Immature natural killer cell (primary cell): ENCODE data around the gene TTC3. TPM values are rescaled to one million over a fixed set of nuclear protein-coding genes. Genes with fewer than 3 reads are reported as not detected.
"Not testable (repeated sequence)": the region's sequence is repeated elsewhere in the genome, so short reads cannot be mapped to it uniquely, and the experiment has no call there.

Experiments
- DNase-seq, 3 donors: peaks; one replicate each; pipeline ENCODE4 v3.0.0; 2022; ENCODE audit warnings: mixed read lengths in 1 of 3
- H3K27ac Mint-ChIP-seq, 6 donors: one replicate each; pipeline ENCODE4 v1.8.0; 2020; ENCODE audit warnings: mixed read lengths in 6 of 6, mild to moderate bottlenecking in 5 of 6, inconsistent platforms in 4 of 6, moderate library complexity in 3 of 6
- H3K27me3 Mint-ChIP-seq, 3 donors: one replicate each; pipeline ENCODE4 v1.8.0; 2020 to 2021; ENCODE audit warnings: low read depth in 3 of 3, mild to moderate bottlenecking in 3 of 3, mixed read lengths in 3 of 3, moderate library complexity in 3 of 3, inconsistent platforms in 1 of 3
- H3K36me3 Mint-ChIP-seq, 3 donors: one replicate each; pipeline ENCODE4 v1.8.0; 2020; ENCODE audit warnings: mixed read lengths in 3 of 3, inconsistent platforms in 2 of 3, mild to moderate bottlenecking in 2 of 3
- H3K4me1 Mint-ChIP-seq, 2 donors: one replicate each; pipeline ENCODE4 v1.8.0; 2020; ENCODE audit warnings: inconsistent platforms in 2 of 2, mild to moderate bottlenecking in 2 of 2, mixed read lengths in 2 of 2, moderate library complexity in 1 of 2
- H3K4me3 Mint-ChIP-seq, 5 donors: one replicate each; pipeline ENCODE4 v1.8.0; 2020; ENCODE audit warnings: mild to moderate bottlenecking in 5 of 5, mixed read lengths in 5 of 5, inconsistent platforms in 3 of 5, moderate library complexity in 3 of 5
- H3K9me3 Mint-ChIP-seq, 6 donors: one replicate each; pipeline ENCODE4 v1.8.0; 2020; ENCODE audit warnings: mild to moderate bottlenecking in 6 of 6, mixed read lengths in 6 of 6, inconsistent platforms in 4 of 6, moderate library complexity in 3 of 6
- polyA plus RNA-seq, 3 donors: library from polyadenylated mRNA; unstranded; fragments of 300-500 nt; fragmentation: Illumina TruSeq; gene quantifications; one replicate each; pipeline ENCODE4 v1.2.3, GENCODE V29; 2021

The TTC3 gene
- polyA plus RNA-seq, 3 donors from 2014 or later, result 26.9 to 67.8 (median 31.2) TPM

DNA sequence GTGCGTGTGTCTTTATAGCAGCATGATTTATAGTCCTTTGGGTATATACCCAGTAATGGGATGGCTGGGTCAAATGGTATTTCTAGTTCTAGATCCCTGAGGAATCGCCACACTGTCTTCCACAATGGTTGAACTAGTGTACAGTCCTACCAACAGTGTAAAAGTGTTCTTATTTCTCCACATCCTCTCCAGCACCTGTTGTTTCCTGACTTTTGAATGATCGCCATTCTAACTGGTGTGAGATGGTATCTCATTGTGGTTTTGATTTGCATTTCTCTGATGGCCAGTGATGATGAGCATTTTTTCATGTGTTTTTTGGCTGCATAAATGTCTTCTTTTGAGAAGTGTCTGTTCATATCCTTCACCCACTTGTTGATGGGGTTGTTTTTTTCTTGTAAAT lies 149.2 kb downstream of the TTC3 start:
- H3K36me3 Mint-ChIP-seq, result not testable (repeated sequence)
- Mint-ChIP-seq H3K4me1 (peaks cover 70 to 82% of the 10 kb centered on the region in 2 donors), H3K27ac (peak overlapping the region in 5 of 6 donors; percentile 69 to 78 (median 70))

DNA sequence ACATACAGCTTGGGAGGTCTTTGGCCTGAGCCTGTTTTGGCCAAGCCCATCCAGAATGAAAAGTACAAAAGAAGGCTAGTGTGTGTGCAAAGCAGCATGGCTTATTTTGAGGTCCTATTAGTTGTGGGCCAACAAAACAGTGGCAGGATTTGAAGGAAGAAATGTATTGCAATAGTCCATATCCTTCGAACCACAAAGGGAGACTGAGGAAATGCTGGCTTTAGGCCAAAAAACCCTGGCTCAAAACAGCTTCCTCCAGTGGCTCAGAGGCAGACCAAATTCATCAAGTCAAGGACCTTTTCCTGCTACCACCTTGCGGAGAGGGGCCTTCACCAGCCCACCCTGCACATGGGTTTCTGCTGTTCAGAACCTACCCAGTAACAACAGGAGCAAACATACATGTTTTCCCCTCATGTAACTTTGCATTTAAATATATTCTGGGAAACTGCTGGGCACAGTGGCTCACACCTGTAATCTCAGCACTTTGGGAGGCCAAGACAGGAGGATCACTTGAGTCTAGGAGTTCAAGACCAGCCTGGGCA lies 150.8 kb downstream of the TTC3 start:
- Mint-ChIP-seq H3K4me1 (peaks cover 71 to 77% of the 10 kb centered on the region in 2 donors), H3K27ac (peak overlapping the region; percentile 91 to 98 (median 96)), H3K4me3 (peak overlapping the region; percentile 7 to 87 (median 83)), H3K9me3 (no peaks in the 10 kb centered on the region), H3K27me3 (peaks cover 13 to 32% (median 16%) of the 10 kb centered on the region in 3 donors), H3K36me3 (peaks cover 7 to 18% (median 11%) of the 10 kb centered on the region in 3 donors)
- no peak for DNase-seq

More for the DNA sequence above, 149.2 kb downstream of the TTC3 start:
- not testable (repeated sequence) for DNase-seq, H3K9me3 Mint-ChIP-seq
- H3K27me3 Mint-ChIP-seq, result peaks cover 13 to 32% (median 16%) of the 10 kb centered on the region in 3 donors
- peak overlapping the region; percentile 29 to 89 (median 44) for H3K4me3 Mint-ChIP-seq

DNA sequence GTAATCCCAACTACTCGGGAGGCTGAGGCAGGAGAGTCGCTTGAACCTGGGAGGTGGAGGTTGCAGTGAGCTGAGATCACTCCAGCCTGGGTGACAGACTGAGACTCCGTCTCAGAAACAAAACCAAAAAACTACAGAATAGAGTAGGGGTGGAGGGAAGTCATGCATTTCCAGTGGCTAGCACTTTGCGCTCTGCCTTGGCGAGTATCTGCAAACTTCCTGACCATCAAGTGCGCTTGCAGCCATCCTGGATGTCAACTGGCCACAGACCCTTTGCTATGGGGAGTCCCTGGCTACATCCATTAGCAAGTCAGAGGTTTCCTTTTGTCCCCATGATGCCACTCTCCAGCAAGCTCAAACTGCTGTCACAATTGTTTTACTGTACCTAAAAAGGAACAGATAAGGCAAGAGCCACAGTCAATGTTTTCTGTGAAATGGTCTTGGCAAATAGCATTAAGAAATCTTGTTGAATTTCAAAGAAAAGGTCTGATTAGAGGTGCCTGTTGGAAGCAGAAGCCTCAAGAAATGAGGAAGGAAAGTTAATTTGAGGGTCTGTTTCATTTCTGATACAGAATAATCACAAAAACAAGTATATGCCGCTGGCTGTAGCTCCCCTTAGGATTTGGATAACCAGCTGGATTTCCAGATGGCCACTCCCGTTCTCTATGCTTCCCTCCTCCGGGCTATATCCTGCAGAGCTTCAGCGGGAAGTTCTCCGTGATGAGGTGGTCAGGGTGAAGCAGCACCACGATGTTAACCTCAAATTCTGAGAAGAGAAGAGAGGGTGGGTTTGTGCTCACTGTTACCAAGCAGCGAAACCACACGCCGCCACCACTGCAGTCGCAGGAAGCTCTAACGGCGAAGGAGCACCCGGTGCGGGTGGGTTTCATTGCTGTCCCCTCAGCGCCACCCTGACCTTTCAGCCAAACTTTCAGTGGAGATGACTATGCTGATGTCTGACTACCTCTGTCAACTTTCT lies 152.1 kb downstream of the TTC3 start:
- Mint-ChIP-seq H3K36me3 (peaks cover 11 to 22% (median 11%) of the 10 kb centered on the region in 3 donors), H3K27ac (peak overlapping the region; percentile 91 to 98 (median 96)), H3K4me1 (peaks cover 63 to 64% of the 10 kb centered on the region in 2 donors), H3K27me3 (peaks cover 12 to 31% (median 16%) of the 10 kb centered on the region in 3 donors), H3K4me3 (peak overlapping the region; percentile 72 to 87 (median 85)), H3K9me3 (no peaks in the 10 kb centered on the region)
- peak; percentile 81 to 84 (median 82) for DNase-seq

DNA sequence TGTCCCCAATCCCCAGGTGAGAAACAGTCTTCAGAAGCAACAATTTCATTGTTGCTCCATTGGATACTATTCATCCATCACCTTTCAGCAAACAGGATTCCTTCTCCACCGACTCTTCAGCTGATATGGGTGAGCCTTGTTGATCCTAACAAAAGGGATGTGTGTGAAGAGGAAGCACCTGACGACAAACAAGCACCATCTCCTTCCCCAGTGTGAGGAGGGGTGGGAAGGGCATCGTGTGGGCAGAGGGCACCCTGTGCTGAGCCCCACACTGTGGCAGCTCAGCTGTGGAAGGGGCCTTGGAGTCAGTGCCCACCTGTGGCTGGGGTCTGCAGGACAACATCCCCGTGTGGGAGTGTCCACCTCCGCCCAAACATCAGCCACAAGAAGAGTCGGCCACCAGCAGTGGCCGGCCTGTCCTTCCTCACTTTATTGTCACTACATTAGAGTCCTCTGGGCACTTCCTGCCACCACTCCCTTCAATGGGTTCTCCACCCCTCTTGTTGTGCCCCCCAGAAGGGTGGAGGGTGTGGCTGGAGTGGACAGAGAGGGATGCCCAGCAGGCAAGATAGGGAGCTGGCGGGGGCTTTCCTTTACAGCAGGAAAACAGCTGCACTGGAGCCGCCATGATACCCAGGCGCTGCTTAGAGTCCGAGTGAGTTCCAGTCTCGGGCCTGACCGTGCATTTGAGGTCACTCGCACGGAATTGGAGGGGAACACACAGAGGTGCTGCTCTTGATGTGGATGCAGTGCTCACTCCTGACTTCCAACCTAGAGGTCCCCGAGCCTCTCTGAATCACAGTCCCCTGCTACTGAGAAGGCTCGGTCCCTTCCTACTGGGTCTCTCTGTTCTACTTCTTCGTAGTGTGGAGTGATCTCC lies 153.2 kb downstream of the TTC3 start:
- DNase-seq, result no peak
- Mint-ChIP-seq H3K9me3 (no peaks in the 10 kb centered on the region), H3K27me3 (peaks cover 5 to 20% (median 10%) of the 10 kb centered on the region in 3 donors), H3K4me1 (peaks cover 56 to 58% of the 10 kb centered on the region in 2 donors), H3K36me3 (peaks cover 16 to 28% (median 16%) of the 10 kb centered on the region in 3 donors), H3K27ac (peak overlapping the region; percentile 91 to 98 (median 96)), H3K4me3 (peak overlapping the region; percentile 72 to 87 (median 85))

DNA sequence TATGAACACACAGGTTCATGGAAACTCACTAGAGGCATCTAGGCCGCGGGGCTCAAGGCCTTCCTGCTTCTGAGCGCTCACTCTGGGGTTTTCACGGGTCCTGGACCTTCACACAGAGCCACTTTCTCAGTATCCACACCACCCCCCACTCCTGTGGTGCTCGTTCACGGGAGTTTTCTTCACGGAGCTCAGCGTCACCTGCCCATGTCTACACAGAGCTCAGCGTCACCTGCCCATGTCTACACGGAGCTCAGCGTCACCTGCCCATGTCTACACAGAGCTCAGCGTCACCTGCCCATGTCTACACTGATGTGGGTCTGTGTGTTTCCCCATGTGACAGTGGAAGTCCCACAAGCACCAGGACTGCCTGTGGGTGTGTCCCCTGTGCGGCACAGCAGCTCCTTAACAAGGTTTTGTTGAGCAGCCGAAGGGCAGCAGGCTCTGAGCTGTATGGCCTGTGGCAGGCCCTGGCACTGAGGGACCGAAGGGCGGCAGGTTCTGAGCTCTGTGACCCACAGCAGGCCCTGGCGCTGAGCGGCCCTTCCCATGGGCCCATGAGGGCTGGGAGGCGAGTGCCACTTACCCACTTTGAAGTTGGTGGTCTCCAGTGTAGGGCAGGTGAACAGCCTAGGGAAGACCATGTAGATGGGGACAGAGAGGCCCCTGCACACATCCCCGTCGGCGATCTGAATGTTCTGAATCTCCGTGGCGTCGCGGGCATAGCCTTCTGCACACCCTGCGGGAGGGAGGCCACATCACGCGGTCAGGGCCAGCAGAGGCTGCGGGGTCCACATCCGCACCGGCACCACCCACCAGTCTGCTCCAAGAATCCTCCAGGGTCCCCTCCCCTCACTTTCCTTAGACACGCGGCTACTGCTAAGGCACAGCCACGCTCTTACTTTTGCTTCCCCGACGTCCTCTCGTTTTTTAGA lies 154.3 kb downstream of the TTC3 start:
- Mint-ChIP-seq H3K9me3 (no peaks in the 10 kb centered on the region), H3K27ac (peak overlapping the region; percentile 91 to 98 (median 96)), H3K27me3 (peaks cover 3 to 17% (median 6%) of the 10 kb centered on the region in 3 donors), H3K36me3 (peaks cover 18 to 35% (median 19%) of the 10 kb centered on the region in 3 donors), H3K4me3 (peak overlapping the region in 2 of 5 donors; percentile 17 to 32), H3K4me1 (peaks cover 45 to 49% of the 10 kb centered on the region in 2 donors)
- DNase-seq, result no peak

DNA sequence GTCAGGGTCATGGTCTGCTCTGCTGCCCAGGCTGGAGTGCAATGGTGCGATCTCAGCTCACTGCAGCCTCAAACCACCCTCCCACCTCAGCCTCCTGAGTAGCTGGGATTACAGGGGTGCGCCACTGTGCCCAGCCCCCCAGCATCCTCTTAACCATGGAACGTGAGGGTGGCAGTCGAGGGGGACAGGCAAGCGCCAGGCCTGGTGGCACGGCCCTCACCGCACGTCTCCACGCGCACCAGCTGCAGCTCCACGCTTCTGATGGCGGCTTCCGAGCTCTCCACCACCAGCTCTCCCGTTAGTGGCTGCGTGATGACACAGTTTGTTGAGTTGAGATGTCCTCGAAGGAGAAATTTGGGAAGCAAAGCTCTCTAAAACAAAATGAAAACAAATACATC lies 154.9 kb downstream of the TTC3 start:
- peaks cover 41 to 45% of the 10 kb centered on the region in 2 donors for H3K4me1 Mint-ChIP-seq
- peaks cover 16 to 40% (median 22%) of the 10 kb centered on the region in 3 donors for H3K36me3 Mint-ChIP-seq
- no peaks in the 10 kb centered on the region for H3K9me3 Mint-ChIP-seq
- no peak for DNase-seq
- H3K4me3 Mint-ChIP-seq, result peak overlapping the region in 1 of 5 donors; percentile 32
- H3K27ac Mint-ChIP-seq, result peak overlapping the region in 5 of 6 donors; percentile 8 to 80 (median 67)
- peaks cover 3 to 16% (median 6%) of the 10 kb centered on the region in 3 donors for H3K27me3 Mint-ChIP-seq

DNA sequence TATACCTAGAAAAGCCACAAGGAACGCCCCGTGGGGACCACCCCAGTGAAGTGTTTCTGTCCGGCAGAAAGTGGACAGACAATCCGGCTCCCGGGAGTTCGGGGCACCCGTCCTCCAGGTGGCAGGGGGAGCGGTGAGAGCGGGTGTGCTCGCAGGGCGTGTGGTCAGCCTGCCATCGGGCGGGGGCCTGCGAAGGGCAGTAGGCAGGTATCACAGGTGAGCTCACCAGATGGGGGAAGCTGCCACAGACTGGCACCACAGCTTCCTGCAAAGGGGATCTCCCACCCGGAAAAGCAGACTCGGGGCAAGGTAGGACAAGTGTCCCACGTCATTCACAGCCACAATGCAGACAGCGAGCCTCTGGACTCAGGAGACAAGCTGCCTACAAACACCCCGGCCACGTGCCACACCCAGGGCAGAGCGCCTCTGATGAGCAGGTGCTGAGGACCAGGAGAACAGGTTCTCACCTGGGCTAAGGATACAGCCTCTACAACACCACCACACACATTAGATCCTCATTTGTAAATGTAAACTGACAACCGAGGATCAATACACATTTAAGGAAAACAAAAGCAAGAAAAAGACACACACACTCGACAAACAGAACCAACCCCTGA lies 157.7 kb downstream of the TTC3 start:
- H3K9me3 Mint-ChIP-seq, result no peaks in the 10 kb centered on the region

DNA sequence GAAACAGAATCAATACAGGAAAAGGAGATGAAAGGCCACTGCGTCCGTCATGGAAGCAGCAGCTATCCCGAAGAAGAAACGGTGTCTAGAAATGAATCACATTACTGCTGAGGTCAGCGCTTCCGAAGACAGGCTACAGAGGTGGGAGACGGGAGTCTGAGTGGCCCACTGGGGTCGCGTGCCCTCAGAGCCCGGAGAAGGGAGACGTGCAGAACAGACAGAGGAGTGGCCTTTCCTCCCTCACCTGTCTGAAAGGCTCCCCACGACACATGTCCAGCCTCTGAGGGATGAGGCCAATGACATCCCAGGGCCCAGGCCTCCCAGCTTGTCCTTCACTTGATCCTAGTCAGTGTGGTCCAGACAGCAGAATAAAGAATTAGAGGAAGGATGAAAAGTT lies 158.2 kb downstream of the TTC3 start:
- peaks cover 18 to 19% of the 10 kb centered on the region in 2 donors for H3K4me1 Mint-ChIP-seq
- H3K4me3 Mint-ChIP-seq, result no peak overlapping the region
- H3K36me3 Mint-ChIP-seq, result peaks cover 18 to 45% (median 23%) of the 10 kb centered on the region in 3 donors
- no peak for DNase-seq
- H3K27ac Mint-ChIP-seq, result peak overlapping the region in 4 of 6 donors; percentile 54 to 82 (median 72)
- peaks cover 0 to 3% (median 0%) of the 10 kb centered on the region in 3 donors for H3K27me3 Mint-ChIP-seq
- H3K9me3 Mint-ChIP-seq, result no peaks in the 10 kb centered on the region

More for the DNA sequence above, 157.7 kb downstream of the TTC3 start:
- H3K4me1 Mint-ChIP-seq, result peaks cover 18 to 19% of the 10 kb centered on the region in 2 donors
- no peak overlapping the region for H3K4me3 Mint-ChIP-seq
- peaks cover 14 to 43% (median 23%) of the 10 kb centered on the region in 3 donors for H3K36me3 Mint-ChIP-seq
- peak overlapping the region in 4 of 6 donors; percentile 54 to 82 (median 72) for H3K27ac Mint-ChIP-seq
- H3K27me3 Mint-ChIP-seq, result peaks cover 0 to 4% (median 0%) of the 10 kb centered on the region in 3 donors
- DNase-seq, result no peak

DNA sequence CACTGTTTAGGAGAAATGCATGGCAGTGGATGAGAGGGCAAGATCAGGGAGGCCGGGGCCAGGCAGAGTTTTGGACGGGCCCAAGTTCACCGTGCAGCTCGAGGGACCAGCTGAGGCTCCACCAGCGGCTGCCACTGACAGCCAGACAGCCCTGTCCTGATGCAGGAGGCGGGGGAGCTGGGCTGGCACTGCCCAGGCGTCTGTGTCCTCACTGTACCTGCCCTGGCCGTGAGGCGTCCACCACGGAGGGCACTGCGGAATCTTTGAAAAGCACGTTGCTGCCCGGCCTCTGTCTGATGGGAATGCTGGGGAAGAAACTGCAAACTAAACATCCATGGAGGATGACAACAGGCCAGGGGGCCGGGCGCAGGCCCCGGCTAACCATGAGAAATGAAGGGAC lies 158.6 kb downstream of the TTC3 start:
- H3K4me3 Mint-ChIP-seq, result no peak overlapping the region
- peaks cover 17 to 19% of the 10 kb centered on the region in 2 donors for H3K4me1 Mint-ChIP-seq
- H3K27ac Mint-ChIP-seq, result peak overlapping the region in 3 of 6 donors; percentile 43 to 78 (median 65)
- H3K36me3 Mint-ChIP-seq, result peaks cover 18 to 41% (median 23%) of the 10 kb centered on the region in 3 donors
- peaks cover 0 to 3% (median 0%) of the 10 kb centered on the region in 3 donors for H3K27me3 Mint-ChIP-seq
- H3K9me3 Mint-ChIP-seq, result no peaks in the 10 kb centered on the region
- DNase-seq, result no peak

DNA sequence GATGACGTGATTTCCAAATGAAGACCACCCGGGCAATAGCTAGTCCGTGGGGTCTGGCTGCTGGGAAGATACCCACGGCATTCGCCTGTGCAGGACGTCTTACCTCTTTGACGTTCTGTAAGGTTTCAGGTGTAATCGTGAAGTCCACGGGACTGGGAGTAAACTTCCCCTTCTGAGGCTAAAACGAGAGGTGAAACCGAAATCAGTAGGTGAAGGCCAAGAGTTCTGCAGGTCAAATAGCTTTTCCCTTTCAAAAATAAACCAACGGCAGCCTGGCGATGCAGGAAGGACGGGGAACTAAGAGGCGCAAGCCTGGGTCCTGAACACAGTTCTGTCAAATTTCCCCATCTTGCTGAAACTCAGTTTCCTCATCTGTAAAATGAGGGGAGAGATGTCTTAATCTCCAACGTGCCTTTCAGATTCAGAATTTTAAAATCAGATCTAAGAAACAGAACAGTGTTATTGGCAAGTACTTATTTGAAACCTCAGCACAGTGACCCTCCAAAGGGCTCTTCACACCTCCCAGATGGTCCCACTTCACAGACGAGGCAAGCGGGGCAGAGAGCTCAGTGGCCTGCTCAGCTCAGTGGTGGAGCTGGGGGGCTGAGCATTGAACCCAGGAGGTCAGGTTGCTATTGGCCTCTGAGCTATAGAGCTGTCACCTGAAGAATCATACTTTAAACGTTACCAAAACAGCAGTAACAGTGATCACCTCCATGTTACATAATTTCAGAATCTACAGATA lies 159.4 kb downstream of the TTC3 start:
- Mint-ChIP-seq H3K27ac (peak overlapping the region in 5 of 6 donors; percentile 19 to 45 (median 32)), H3K4me3 (no peak overlapping the region), H3K27me3 (no peaks in the 10 kb centered on the region), H3K36me3 (peaks cover 18 to 43% (median 27%) of the 10 kb centered on the region in 3 donors), H3K9me3 (no peaks in the 10 kb centered on the region), H3K4me1 (peaks cover 18 to 22% of the 10 kb centered on the region in 2 donors)
- no peak for DNase-seq

DNA sequence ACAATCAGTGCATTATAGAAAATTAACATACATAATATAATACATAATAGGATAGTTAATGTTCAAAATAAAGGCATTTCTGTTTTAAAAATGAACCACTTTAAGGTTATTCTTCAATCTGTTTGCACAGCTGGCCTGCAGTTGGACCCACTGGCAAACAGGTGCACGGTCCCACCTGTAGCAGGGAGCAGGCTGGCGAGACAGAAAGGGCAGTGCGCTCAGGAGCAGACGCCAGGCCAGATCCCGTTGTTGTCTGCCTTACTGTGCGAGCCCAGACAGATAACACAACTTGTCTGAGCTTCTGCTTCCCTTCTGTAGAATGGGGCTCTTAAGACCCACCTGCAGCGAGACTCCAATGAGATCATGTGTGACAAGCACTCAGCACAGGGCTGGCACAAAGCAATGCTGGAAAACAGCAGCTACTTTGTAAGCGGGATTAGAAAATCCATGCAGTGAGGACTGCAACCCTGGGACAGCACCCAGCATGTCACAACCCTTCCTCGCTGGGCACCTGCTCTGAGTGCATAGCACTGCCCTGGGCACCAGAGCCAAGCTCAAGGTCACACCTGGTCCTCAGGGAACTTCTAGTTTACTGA lies 160.6 kb downstream of the TTC3 start:
- DNase-seq, result no peak
- Mint-ChIP-seq H3K4me3 (no peak overlapping the region), H3K9me3 (no peaks in the 10 kb centered on the region), H3K27me3 (no peaks in the 10 kb centered on the region), H3K4me1 (peaks cover 31 to 34% of the 10 kb centered on the region in 2 donors), H3K36me3 (peaks cover 14 to 39% (median 24%) of the 10 kb centered on the region in 3 donors), H3K27ac (peak overlapping the region in 1 of 6 donors; percentile 20)
